HepG2 (cell line): ENCODE measurements around the gene CERS6. TPM values are rescaled to one million over a fixed set of nuclear protein-coding genes. Genes with fewer than 3 reads are reported as not detected.

Experiments
- CBX5 ChIP-seq: sonication (generic); formaldehyde crosslinking; IDR thresholded peaks from 2 replicates; pipeline ENCODE4 v1.4.0; 2020; ENCODE audit warnings: missing genetic modification reagents, borderline replicate concordance
- DPF2 ChIP-seq: sonication (generic); formaldehyde crosslinking; IDR thresholded peaks from 2 replicates; pipeline ENCODE4 v1.4.0; 2020; ENCODE audit warnings: mild to moderate bottlenecking, low read depth, missing genetic modification reagents, borderline replicate concordance
- FOXK1 ChIP-seq: sonication (generic); formaldehyde crosslinking; IDR thresholded peaks from 2 replicates; pipeline ENCODE4 v1.4.0; 2020; ENCODE audit warnings: low read depth, missing genetic modification reagents, borderline replicate concordance
- HOXA3 ChIP-seq: sonication (generic); formaldehyde crosslinking; IDR thresholded peaks from 2 replicates; pipeline ENCODE4 v1.5.0; 2020; ENCODE audit warnings: missing genetic modification reagents
- PHF5A ChIP-seq: IDR thresholded peaks from one replicate; pipeline ENCODE4 v1.6.1; 2018; ENCODE audit warnings: low read depth, missing genetic modification reagents; ENCODE audit not compliant: unreplicated experiment
- ZNF205 ChIP-seq: IDR thresholded peaks from 2 replicates; pipeline ENCODE4 v1.6.1; 2018; ENCODE audit warnings: missing biosample characterization, missing genetic modification reagents
- ZNF230 ChIP-seq: sonication (generic); formaldehyde crosslinking; IDR thresholded peaks from 2 replicates; pipeline ENCODE4 v1.4.0; 2020; ENCODE audit warnings: mild to moderate bottlenecking, missing genetic modification reagents
- ZNF562 ChIP-seq: sonication (generic); formaldehyde crosslinking; IDR thresholded peaks from 2 replicates; pipeline ENCODE4 v1.8.0; 2022; ENCODE audit warnings: missing genetic modification reagents, borderline replicate concordance
- ZNF629 ChIP-seq: sonication (generic); formaldehyde crosslinking; conservative IDR thresholded peaks from 2 replicates; pipeline ENCODE4 v1.5.0; 2020; ENCODE audit warnings: missing genetic modification reagents
- ZNF709 ChIP-seq: sonication (generic); formaldehyde crosslinking; IDR thresholded peaks from 2 replicates; pipeline ENCODE4 v1.5.0; 2020; ENCODE audit warnings: mild to moderate bottlenecking, missing genetic modification reagents
- ZNF790 ChIP-seq: sonication (generic); formaldehyde crosslinking; IDR thresholded peaks from 2 replicates; pipeline ENCODE4 v1.8.0; 2022; ENCODE audit warnings: missing genetic modification reagents, mild to moderate bottlenecking, borderline replicate concordance
- polyA plus RNA-seq, 8 experiments: library from polyadenylated mRNA; depleted of rRNA in 3 of 8; stranded (reverse) in 7 of 8; unstranded in 1 of 8; fragments of >200 nt; fragmentation: Illumina TruSeq in 4 of 8; extraction: Trizol in 4 of 8; gene quantifications; 2 replicates each; pipeline versions ENCODE4 v1.2.1 to v1.2.3, GENCODE V29; 2011 to 2016; ENCODE audit warnings: low read depth in 4 of 8, missing spikeins in 1 of 8, mixed read lengths in 1 of 8; ENCODE audit not compliant: insufficient read depth in 1 of 8
- total RNA-seq, 5 experiments: library from RNA; depleted of rRNA; stranded (reverse); fragments of >200 nt; fragmentation: Illumina TruSeq; extraction: Trizol; gene quantifications; 2 replicates each; pipeline ENCODE4 v1.2.3, GENCODE V29; 2016; ENCODE audit warnings: low read depth in 1 of 5
- TF ChIP-seq, protein P1 (sequence below): sonication (generic); formaldehyde crosslinking; IDR thresholded peaks from 2 replicates; pipeline ENCODE4 v1.9.0; 2021; ENCODE audit warnings: missing genetic modification reagents, borderline replicate concordance
- TF ChIP-seq, protein P2 (sequence below): sonication (generic); formaldehyde crosslinking; IDR thresholded peaks from 2 replicates; pipeline ENCODE4 v1.5.0; 2020; ENCODE audit warnings: mild to moderate bottlenecking, low read depth, missing genetic modification reagents, borderline replicate concordance
- TF ChIP-seq, protein P3 (sequence below): sonication (generic); formaldehyde crosslinking; IDR thresholded peaks from 2 replicates; pipeline ENCODE4 v1.4.0; 2020; ENCODE audit warnings: low read depth, missing genetic modification reagents

CERS6 gene
- total and polyA plus RNA-seq, 2 of the 13 experiments (the other 11 are each of a cell fraction or from before 2014, with no cell fraction given) = 10.1 to 20.3 TPM

DNA sequence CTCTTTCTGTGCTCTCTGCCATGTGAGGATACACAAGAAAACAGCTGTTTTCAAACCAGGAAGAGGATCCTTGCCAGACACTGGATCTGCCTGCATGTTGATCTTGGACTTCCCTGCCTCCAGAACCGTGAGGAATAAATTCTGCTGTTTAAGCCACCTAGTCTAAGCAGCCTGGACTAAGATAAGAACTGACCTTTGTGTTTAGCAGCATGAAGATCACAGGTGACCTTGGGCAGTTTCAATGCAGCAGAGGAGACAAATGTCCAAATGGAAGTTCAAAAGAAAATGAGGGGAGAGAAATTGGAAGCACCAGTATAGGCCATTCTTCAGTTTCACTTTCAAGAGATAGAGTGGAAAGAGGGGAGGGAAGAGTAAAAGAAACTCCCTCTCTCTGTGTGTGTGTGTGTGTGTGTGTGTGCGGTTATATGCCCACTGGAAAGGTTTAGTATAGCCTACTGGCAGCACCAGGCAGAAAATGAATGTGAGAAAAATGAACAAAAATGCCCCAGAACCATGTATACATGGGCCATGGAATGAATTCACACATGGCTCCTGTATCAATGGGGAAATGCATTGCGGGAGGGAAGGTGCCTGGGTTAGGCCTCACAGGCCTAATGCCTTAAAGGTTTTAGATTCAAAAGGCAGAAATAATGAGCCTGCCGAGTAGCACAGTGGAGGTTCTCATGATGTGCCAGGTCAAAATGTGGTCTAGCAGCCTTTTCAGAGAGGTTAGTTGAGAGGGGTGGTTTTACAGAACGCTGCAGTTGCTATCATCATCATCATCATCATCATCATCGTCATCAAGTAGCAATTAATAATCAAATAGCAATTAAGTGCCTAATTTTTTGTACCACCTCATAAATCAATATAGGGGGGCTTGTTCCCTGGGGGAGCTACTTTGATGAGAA lies 1.1 kb upstream of the CERS6 start (continued):
- TF ChIP-seq, protein P1, sequence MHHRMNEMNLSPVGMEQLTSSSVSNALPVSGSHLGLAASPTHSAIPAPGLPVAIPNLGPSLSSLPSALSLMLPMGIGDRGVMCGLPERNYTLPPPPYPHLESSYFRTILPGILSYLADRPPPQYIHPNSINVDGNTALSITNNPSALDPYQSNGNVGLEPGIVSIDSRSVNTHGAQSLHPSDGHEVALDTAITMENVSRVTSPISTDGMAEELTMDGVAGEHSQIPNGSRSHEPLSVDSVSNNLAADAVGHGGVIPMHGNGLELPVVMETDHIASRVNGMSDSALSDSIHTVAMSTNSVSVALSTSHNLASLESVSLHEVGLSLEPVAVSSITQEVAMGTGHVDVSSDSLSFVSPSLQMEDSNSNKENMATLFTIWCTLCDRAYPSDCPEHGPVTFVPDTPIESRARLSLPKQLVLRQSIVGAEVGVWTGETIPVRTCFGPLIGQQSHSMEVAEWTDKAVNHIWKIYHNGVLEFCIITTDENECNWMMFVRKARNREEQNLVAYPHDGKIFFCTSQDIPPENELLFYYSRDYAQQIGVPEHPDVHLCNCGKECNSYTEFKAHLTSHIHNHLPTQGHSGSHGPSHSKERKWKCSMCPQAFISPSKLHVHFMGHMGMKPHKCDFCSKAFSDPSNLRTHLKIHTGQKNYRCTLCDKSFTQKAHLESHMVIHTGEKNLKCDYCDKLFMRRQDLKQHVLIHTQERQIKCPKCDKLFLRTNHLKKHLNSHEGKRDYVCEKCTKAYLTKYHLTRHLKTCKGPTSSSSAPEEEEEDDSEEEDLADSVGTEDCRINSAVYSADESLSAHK (CRISPR knock-in tag) = no peak
- TF ChIP-seq CBX5 (CRISPR knock-in tag) = peak; percentile 62
- TF ChIP-seq FOXK1 (CRISPR knock-in tag) = peak; percentile 40; the same call in 1 of the 2 replicates
- TF ChIP-seq ZNF562 (CRISPR knock-in tag) = no peak
- TF ChIP-seq, protein P2, sequence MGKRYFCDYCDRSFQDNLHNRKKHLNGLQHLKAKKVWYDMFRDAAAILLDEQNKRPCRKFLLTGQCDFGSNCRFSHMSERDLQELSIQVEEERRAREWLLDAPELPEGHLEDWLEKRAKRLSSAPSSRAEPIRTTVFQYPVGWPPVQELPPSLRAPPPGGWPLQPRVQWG (CRISPR knock-in tag) = no peak
- TF ChIP-seq ZNF790 = no peak
- no peak for TF ChIP-seq ZNF629
- no peak for TF ChIP-seq ZNF709 (CRISPR knock-in tag)
- TF ChIP-seq ZNF205 = no peak
- no peak for TF ChIP-seq PHF5A (CRISPR knock-in tag)
- TF ChIP-seq, protein P3, sequence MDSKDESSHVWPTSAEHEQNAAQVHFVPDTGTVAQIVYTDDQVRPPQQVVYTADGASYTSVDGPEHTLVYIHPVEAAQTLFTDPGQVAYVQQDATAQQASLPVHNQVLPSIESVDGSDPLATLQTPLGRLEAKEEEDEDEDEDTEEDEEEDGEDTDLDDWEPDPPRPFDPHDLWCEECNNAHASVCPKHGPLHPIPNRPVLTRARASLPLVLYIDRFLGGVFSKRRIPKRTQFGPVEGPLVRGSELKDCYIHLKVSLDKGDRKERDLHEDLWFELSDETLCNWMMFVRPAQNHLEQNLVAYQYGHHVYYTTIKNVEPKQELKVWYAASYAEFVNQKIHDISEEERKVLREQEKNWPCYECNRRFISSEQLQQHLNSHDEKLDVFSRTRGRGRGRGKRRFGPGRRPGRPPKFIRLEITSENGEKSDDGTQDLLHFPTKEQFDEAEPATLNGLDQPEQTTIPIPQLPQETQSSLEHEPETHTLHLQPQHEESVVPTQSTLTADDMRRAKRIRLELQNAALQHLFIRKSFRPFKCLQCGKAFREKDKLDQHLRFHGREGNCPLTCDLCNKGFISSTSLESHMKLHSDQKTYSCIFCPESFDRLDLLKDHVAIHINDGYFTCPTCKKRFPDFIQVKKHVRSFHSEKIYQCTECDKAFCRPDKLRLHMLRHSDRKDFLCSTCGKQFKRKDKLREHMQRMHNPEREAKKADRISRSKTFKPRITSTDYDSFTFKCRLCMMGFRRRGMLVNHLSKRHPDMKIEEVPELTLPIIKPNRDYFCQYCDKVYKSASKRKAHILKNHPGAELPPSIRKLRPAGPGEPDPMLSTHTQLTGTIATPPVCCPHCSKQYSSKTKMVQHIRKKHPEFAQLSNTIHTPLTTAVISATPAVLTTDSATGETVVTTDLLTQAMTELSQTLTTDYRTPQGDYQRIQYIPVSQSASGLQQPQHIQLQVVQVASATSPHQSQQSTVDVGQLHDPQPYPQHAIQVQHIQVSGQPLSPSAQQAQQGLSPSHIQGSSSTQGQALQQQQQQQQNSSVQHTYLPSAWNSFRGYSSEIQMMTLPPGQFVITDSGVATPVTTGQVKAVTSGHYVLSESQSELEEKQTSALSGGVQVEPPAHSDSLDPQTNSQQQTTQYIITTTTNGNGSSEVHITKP (CRISPR knock-in tag) = no peak
- TF ChIP-seq DPF2 (CRISPR knock-in tag) = no peak
- no peak for TF ChIP-seq ZNF230 (CRISPR knock-in tag)
- no peak for TF ChIP-seq HOXA3 (CRISPR knock-in tag)
